ENCODE results near the gene CPED1. TPM values are rescaled to one million over a fixed set of nuclear protein-coding genes. Genes with fewer than 3 reads are reported as not detected.

Gene CPED1
- total RNA-seq, 1 donor from 2014 or later, result 3.9 TPM

- no peak for TF ChIP-seq CTCF (IDR thresholded peaks at IDR 0.05)
- no peak for DNase-seq (ENCODE audit: extremely low spot score, unreplicated experiment)
- Mint-ChIP-seq H3K9me3 (ENCODE audit: unreplicated experiment) (no peaks in the 10 kb centered on the region), H3K4me1 (ENCODE audit: unreplicated experiment) (peaks cover 43% of the 10 kb centered on the region), H3K27ac (ENCODE audit: unreplicated experiment) (peak overlapping the region; percentile 65), H3K27me3 (ENCODE audit: unreplicated experiment) (no peaks in the 10 kb centered on the region), H3K36me3 (ENCODE audit: unreplicated experiment) (no peaks in the 10 kb centered on the region), H3K4me3 (ENCODE audit: unreplicated experiment) (no peak overlapping the region)
These were observed 96.3 kb downstream of the CPED1 start for GRCh38 chr7:121084748-121085336.

GRCh38 chr7:121085922-121086321 is 97.4 kb downstream of the CPED1 start:
- no peak for TF ChIP-seq CTCF (IDR thresholded peaks at IDR 0.05)
- Mint-ChIP-seq H3K27ac (ENCODE audit: unreplicated experiment) (peak overlapping the region; percentile 52), H3K4me1 (ENCODE audit: unreplicated experiment) (peaks cover 43% of the 10 kb centered on the region), H3K27me3 (ENCODE audit: unreplicated experiment) (no peaks in the 10 kb centered on the region), H3K9me3 (ENCODE audit: unreplicated experiment) (no peaks in the 10 kb centered on the region), H3K36me3 (ENCODE audit: unreplicated experiment) (no peaks in the 10 kb centered on the region), H3K4me3 (ENCODE audit: unreplicated experiment) (no peak overlapping the region)
- DNase-seq (ENCODE audit: extremely low spot score, unreplicated experiment), result no peak

- TF ChIP-seq CTCF (IDR thresholded peaks at IDR 0.05), result no peak
- Mint-ChIP-seq H3K36me3 (ENCODE audit: unreplicated experiment) (no peaks in the 10 kb centered on the region), H3K4me1 (ENCODE audit: unreplicated experiment) (peaks cover 30% of the 10 kb centered on the region), H3K27ac (ENCODE audit: unreplicated experiment) (no peak overlapping the region), H3K9me3 (ENCODE audit: unreplicated experiment) (no peaks in the 10 kb centered on the region), H3K4me3 (ENCODE audit: unreplicated experiment) (no peak overlapping the region), H3K27me3 (ENCODE audit: unreplicated experiment) (no peaks in the 10 kb centered on the region)
- DNase-seq (ENCODE audit: extremely low spot score, unreplicated experiment), result no peak
These were observed 100.4 kb downstream of the CPED1 start for GRCh38 chr7:121088870-121089269.

GRCh38 chr7:121094829-121095228 is 106.3 kb downstream of the CPED1 start:
- TF ChIP-seq CTCF (IDR thresholded peaks at IDR 0.05), result no peak
- Mint-ChIP-seq H3K36me3 (ENCODE audit: unreplicated experiment) (no peaks in the 10 kb centered on the region), H3K27me3 (ENCODE audit: unreplicated experiment) (no peaks in the 10 kb centered on the region), H3K4me1 (ENCODE audit: unreplicated experiment) (no peaks in the 10 kb centered on the region), H3K4me3 (ENCODE audit: unreplicated experiment) (no peak overlapping the region), H3K27ac (ENCODE audit: unreplicated experiment) (no peak overlapping the region), H3K9me3 (ENCODE audit: unreplicated experiment) (no peaks in the 10 kb centered on the region)
- no peak for DNase-seq (ENCODE audit: extremely low spot score, unreplicated experiment)

- no peak overlapping the region for H3K27ac Mint-ChIP-seq (ENCODE audit: unreplicated experiment)
- H3K27me3 Mint-ChIP-seq (ENCODE audit: unreplicated experiment), result no peaks in the 10 kb centered on the region
- no peaks in the 10 kb centered on the region for H3K4me1 Mint-ChIP-seq (ENCODE audit: unreplicated experiment)
- no peak for TF ChIP-seq CTCF (IDR thresholded peaks at IDR 0.05)
- no peak for DNase-seq (ENCODE audit: extremely low spot score, unreplicated experiment)
- H3K9me3 Mint-ChIP-seq (ENCODE audit: unreplicated experiment), result no peaks in the 10 kb centered on the region
- H3K36me3 Mint-ChIP-seq (ENCODE audit: unreplicated experiment), result peaks cover 6% of the 10 kb centered on the region
- H3K4me3 Mint-ChIP-seq (ENCODE audit: unreplicated experiment), result no peak overlapping the region
These were observed 109.1 kb downstream of the CPED1 start for GRCh38 chr7:121097577-121097976.

Measured in osteocyte (in vitro differentiated cells).